ENCODE results near the gene TTLL9. TPM values are rescaled to one million over a fixed set of nuclear protein-coding genes. Genes with fewer than 3 reads are reported as not detected.

TTLL9 gene
- total RNA-seq, 2 donors from 2014 or later: not detected

DNA sequence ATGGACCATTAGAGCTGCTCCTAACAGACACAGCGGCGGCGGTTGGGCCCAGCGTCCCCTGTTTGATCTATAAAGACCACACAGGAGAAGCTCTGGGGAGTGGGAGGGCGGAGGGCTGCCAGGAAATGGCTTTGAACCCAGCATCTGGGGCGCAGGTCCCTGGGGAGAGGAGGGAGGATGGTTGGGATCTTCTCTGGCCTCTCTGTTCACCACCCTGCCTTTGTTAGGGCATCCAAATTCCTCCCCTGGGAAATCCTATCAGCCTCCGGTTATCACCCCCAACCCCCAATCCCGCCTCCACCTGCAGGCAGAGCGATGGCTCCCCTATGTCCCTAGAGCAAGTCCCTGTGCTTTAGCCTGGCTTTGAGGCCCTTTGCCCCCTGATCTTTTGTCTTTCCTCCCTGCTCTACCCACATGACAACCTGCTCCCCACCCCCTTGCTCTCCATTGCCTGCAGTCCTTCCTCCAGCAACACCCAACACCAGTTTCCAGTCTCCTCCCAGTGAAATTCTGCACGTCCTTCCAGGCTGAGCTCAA is 104.6 kb downstream of the TTLL9 start:
- peaks cover 28 to 48% of the 10 kb centered on the region in 2 donors for H3K27me3 Mint-ChIP-seq
- H3K27ac Mint-ChIP-seq: no peak overlapping the region
- no peaks in the 10 kb centered on the region for H3K36me3 Mint-ChIP-seq
- no peak for ATAC-seq
- H3K4me3 Mint-ChIP-seq: no peak overlapping the region
- H3K4me1 Mint-ChIP-seq (ENCODE audit: low read depth in 2 of 2): no peaks in the 10 kb centered on the region
- DNase-seq (ENCODE audit: low spot score): no peak
- H3K9me3 Mint-ChIP-seq: no peaks in the 10 kb centered on the region

DNA sequence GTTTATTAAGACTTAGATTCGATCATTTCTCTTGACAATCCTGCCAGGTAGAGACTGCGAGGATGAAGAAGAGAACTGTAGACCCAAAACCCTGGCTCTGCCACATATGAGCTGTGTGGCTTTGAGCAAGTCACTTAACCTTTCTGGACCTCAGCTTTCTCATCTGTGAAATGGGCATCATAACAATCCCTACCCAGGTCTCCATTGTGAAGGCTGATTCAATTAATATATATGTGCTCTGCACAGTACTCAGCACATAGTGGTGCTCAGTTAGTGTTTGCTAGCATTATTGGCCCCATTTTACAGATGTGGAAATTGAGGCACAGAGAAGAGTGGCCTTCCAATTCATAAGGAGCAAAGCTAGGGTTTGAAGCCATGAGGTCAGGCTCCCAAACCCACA is 105.4 kb downstream of the TTLL9 start:
- no peaks in the 10 kb centered on the region for H3K4me1 Mint-ChIP-seq (ENCODE audit: low read depth in 2 of 2)
- ATAC-seq (no peak), DNase-seq (ENCODE audit: low spot score) (no peak)
- no peak overlapping the region for H3K27ac Mint-ChIP-seq
- H3K36me3 Mint-ChIP-seq: no peaks in the 10 kb centered on the region
- H3K9me3 Mint-ChIP-seq: no peaks in the 10 kb centered on the region
- peaks cover 26 to 39% of the 10 kb centered on the region in 2 donors for H3K27me3 Mint-ChIP-seq
- no peak overlapping the region for H3K4me3 Mint-ChIP-seq

DNA sequence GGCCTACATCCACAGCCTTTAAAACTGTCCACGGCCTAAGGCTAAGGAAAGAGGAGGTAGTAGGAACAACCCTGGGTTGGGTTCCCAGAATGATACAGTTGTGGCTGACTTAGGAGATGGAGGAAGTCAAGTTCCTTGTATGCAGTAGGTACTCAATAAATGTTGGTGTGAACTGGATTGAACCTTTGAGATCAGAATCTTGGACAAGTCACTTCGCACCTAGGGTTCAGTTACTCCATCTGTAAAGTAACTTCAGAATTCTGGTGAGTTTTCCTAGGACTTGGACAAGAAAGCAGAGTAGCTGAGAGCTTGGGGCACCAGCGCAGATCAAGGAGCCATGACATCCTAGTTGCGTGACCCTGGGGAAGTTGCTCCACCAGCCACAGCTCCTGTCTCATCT is 106.6 kb downstream of the TTLL9 start:
- H3K4me1 Mint-ChIP-seq (ENCODE audit: low read depth in 2 of 2): no peaks in the 10 kb centered on the region
- no peaks in the 10 kb centered on the region for H3K36me3 Mint-ChIP-seq
- ATAC-seq: no peak
- DNase-seq (ENCODE audit: low spot score): no peak
- no peaks in the 10 kb centered on the region for H3K9me3 Mint-ChIP-seq
- H3K27ac Mint-ChIP-seq: no peak overlapping the region
- H3K4me3 Mint-ChIP-seq: no peak overlapping the region
- peaks cover 28 to 37% of the 10 kb centered on the region in 2 donors for H3K27me3 Mint-ChIP-seq

DNA sequence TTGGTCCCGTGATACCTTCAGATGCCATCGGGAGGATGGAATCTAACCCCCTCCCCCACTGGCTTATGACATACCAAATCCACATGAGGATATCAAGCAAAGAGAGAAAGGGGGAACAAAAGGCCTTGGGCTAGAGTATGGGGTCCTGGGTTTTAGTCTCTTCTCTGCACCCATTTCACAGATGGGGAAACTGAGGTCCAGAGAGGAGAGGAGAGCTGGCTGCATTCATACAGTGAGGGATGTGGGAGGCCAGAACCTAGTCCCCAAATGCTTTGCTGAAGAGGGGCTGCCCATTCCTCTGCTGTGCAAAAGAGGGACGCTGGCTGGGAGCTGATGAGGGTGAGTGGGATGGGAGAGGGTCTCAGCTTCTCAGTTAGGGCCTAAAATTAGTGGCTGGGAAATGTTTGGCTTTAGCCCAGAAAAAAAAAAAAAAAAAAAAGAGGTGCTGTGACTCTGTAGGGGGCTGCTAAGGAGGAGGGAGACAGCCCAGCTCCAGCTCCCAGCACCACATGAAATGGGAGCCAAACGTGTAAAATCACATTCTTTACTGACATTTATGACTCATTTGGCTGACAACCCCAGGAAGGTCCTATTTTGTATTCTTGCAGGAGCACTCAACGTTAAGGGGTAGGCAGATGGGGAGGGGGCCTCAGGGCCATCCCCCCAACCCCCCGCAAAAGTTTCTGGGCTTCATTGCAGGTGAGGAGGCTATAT is 109.4 kb downstream of the TTLL9 start:
- peaks cover 24 to 30% of the 10 kb centered on the region in 2 donors for H3K27me3 Mint-ChIP-seq

DNA sequence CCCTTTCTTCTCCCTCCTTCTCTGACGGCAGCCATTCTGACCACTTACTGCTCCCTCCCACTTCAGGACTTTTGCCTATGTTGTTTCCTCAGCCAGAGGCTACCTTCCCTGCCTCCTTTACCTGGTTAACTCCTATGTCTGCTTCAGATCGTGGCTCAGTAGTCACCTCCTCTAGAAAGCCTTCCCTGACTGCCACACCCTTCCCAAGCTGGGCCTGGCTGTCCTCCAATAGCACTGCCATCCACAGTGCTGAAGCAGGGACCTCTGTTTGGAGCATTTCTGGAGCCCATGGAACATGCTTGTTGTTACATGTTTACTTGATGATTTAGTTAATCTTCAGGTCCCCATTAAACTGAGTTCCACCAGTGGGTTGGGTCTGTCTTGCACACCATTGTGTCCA is 111.3 kb downstream of the TTLL9 start:
- Mint-ChIP-seq H3K9me3 (no peaks in the 10 kb centered on the region), H3K27me3 (peaks cover 16 to 22% of the 10 kb centered on the region in 2 donors), H3K27ac (no peak overlapping the region), H3K36me3 (no peaks in the 10 kb centered on the region), H3K4me1 (ENCODE audit: low read depth in 2 of 2) (no peaks in the 10 kb centered on the region), H3K4me3 (no peak overlapping the region)
- ATAC-seq (peak in 1 of 2 donors; percentile 48), DNase-seq (ENCODE audit: low spot score) (no peak)

More for the DNA sequence above, 109.4 kb downstream of the TTLL9 start:
- DNase-seq (ENCODE audit: low spot score) (no peak), ATAC-seq (no peak)
- Mint-ChIP-seq H3K9me3 (no peaks in the 10 kb centered on the region), H3K36me3 (no peaks in the 10 kb centered on the region), H3K4me1 (ENCODE audit: low read depth in 2 of 2) (no peaks in the 10 kb centered on the region), H3K4me3 (no peak overlapping the region), H3K27ac (no peak overlapping the region)

DNA sequence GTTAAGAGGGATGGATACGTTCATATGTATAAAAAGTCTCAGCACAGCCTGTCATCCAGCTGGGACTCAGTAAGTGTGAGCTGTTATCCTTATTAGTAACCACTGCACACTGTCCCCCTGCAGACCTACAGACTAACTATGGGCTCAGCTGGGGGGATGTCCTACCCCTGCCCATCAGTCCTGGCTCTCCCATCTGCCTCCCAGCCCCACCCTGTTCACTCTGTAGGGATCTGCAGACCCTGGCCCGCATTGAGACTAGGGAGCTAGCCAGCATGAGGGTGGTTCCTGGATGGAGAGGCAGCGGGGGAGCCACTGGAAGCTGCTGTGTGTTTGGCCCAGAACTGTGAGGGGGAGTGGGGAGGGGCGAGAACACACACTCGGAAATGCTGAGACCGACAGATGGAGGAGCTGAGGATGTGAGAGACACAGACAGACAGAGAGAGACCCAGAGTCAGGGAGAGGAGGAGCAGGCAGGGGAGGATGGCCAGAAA is 114.6 kb downstream of the TTLL9 start:
- DNase-seq (ENCODE audit: low spot score) (no peak), ATAC-seq (no peak)
- Mint-ChIP-seq H3K27ac (no peak overlapping the region), H3K4me1 (ENCODE audit: low read depth in 2 of 2) (no peaks in the 10 kb centered on the region), H3K4me3 (no peak overlapping the region), H3K27me3 (peaks cover 10 to 14% of the 10 kb centered on the region in 2 donors), H3K36me3 (no peaks in the 10 kb centered on the region), H3K9me3 (no peaks in the 10 kb centered on the region)

DNA sequence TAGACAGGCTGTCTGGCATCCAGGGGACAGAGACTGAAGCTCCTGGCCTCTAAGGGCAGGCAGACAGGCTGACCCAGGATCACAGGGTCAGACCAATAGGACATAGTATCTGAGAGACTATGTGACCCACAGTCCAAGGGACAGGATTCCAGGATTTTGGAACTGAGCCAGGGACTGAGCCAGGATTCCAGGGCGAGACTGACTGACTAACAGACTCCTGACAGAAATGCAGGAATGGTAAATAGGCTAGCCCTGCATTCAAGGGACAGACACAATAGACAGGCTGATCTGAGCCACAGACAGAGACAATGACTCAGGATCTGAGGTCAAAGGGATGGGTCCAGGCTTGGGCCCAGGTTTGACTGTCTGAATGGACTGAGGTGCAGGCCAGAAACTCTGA is 117.3 kb downstream of the TTLL9 start:
- Mint-ChIP-seq H3K4me1 (ENCODE audit: low read depth in 2 of 2) (no peaks in the 10 kb centered on the region), H3K36me3 (no peaks in the 10 kb centered on the region), H3K27ac (no peak overlapping the region), H3K4me3 (no peak overlapping the region), H3K27me3 (peaks cover 12 to 15% of the 10 kb centered on the region in 2 donors), H3K9me3 (no peaks in the 10 kb centered on the region)
- no peak for DNase-seq (ENCODE audit: low spot score)
- no peak for ATAC-seq

DNA sequence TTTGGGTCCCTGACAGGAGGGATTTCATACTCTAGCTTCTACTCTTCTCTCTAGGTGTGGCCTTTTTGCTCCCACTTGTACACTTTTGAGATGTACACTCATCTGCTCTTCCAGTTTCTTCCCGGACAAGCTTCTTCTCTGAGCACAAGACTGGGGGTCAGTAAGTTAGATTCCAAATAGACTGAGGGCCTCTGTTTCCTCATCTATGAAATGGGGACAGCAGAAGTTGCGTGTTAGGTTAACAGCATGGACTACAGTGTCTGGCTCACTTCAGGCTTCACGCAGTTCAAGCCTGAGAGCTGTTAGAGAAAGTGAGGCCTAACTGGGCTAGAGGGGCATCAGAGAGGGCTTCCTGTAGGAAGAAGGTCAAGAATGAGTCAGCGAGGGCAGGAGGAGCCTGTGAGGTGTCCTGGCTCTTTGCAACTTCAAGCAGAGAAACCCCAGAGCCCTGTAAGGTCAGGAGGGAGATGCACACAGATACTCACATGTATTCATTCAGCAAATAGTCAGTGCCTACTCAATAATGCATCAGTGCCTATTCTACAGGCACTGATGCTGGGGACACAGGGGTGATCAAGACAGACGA is 118.1 kb downstream of the TTLL9 start:
- ATAC-seq: no peak
- Mint-ChIP-seq H3K4me3 (no peak overlapping the region), H3K4me1 (ENCODE audit: low read depth in 2 of 2) (no peaks in the 10 kb centered on the region), H3K9me3 (no peaks in the 10 kb centered on the region), H3K27me3 (peaks cover 8 to 15% of the 10 kb centered on the region in 2 donors), H3K36me3 (no peaks in the 10 kb centered on the region), H3K27ac (no peak overlapping the region)
- no peak for DNase-seq (ENCODE audit: low spot score)

DNA sequence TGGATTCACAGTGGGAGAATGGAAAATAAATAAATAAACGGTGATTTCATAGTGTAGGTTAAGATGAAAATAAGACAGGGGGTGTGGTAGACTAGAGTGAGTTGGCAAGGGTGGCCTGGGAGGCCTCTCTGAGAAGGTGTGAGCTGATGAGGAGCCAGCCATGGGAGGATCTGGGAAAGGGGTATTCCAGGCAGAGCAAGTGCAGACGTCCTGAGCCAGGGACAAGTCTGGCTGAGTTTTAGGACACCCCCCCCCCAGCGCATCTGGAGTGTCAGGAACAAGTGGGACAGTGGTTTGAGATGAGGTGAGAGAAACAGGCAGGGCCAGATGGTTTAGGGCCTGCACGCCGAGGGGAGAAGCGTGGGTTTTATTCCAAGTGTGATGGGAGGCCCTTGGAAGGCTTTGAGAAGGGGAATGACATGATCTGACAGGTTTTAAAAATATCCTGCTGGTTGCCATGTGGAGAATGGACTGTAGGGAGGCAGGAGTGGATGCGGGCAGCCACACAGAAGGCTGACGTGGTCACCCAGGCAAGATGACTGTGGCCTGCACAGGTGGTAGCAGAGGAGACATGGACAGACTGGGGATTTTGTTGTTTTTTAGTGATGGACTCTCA is 118.7 kb downstream of the TTLL9 start:
- no peak for ATAC-seq
- no peaks in the 10 kb centered on the region for H3K9me3 Mint-ChIP-seq
- peaks cover 14 to 21% of the 10 kb centered on the region in 2 donors for H3K27me3 Mint-ChIP-seq
- no peaks in the 10 kb centered on the region for H3K36me3 Mint-ChIP-seq
- no peak for DNase-seq (ENCODE audit: low spot score)
- H3K27ac Mint-ChIP-seq: no peak overlapping the region
- no peak overlapping the region for H3K4me3 Mint-ChIP-seq
- no peaks in the 10 kb centered on the region for H3K4me1 Mint-ChIP-seq (ENCODE audit: low read depth in 2 of 2)

DNA sequence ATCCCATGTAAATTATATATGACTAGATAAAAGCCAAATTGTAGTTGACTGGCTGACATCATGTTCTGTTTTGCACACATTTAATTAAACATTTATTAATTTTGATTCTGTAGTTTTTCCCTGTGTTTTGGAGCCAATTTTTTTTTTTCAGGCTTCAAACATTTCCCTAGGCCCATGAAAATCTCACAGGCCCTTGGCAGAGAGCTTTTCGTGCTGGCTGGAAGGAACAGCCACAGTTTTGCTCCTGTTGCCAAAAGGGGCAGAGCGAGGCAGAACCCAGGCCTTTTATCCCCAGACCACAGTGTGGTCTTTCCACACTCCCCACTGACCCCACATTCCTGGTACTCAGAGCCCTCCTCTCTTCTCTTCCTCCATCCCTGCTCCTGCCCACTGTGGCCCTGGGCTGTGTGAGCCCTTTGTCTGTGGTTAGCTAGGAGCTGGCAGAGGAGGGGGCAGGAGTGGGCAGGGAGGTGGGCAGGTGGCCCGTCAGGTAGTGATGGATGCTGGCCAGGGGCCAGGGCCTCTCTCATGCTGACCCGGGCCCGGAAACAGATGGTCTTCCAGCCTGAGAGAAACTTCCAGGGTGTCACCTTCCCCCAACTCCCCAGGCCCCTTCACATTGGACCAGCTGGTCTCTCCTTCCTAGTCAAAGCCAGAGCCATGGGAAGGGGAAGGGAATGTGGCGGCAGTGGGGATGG is 120.4 kb downstream of the TTLL9 start:
- Mint-ChIP-seq H3K27me3 (peaks cover 22 to 27% of the 10 kb centered on the region in 2 donors), H3K4me3 (no peak overlapping the region), H3K9me3 (no peaks in the 10 kb centered on the region), H3K27ac (no peak overlapping the region), H3K4me1 (ENCODE audit: low read depth in 2 of 2) (peaks cover 0 to 2% of the 10 kb centered on the region in 2 donors), H3K36me3 (no peaks in the 10 kb centered on the region)
- DNase-seq (ENCODE audit: low spot score) (no peak), ATAC-seq (peak in 1 of 2 donors; percentile 49)

DNA sequence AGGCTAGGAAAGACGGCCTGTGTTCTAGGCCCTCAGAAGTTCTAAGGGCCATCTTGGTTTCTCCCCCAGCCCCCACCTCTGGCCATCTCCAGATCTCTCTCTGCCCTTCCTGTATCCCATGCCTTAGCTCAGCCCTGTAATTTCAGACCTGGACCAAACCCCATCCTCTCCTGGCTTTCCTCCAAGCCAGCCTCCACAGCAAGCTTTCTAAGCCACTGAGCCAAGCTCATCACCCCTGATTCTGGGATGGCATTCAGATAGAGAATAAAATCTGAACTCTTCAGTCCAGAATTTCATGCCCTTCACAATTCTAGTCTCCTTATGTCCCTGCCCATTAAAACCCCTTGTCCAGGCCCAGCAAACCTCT is 120.9 kb downstream of the TTLL9 start:
- H3K36me3 Mint-ChIP-seq: no peaks in the 10 kb centered on the region
- no peaks in the 10 kb centered on the region for H3K9me3 Mint-ChIP-seq
- DNase-seq (ENCODE audit: low spot score): no peak
- ATAC-seq: no peak
- H3K27me3 Mint-ChIP-seq: peaks cover 27 to 33% of the 10 kb centered on the region in 2 donors
- H3K27ac Mint-ChIP-seq: no peak overlapping the region
- H3K4me1 Mint-ChIP-seq (ENCODE audit: low read depth in 2 of 2): peaks cover 0 to 6% of the 10 kb centered on the region in 2 donors
- H3K4me3 Mint-ChIP-seq: no peak overlapping the region

DNA sequence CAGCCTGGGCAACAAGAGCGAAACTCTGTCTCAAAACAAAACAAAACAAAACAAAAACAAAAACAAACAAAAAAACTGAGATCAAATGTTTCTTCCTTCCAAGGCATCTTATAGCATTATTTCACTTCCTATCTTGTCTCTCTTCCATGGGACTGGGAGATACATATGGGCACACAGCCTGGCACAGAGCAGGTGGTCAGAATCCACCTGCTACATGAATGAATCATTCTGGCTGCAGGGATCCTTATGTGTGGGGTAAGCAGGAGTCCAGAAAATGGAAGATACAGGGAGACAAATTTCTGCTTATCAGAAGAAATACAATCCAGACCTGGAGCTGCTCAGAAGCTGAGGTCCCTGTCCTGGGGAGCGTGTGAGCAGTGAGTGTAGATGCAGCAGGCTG is 121.7 kb downstream of the TTLL9 start:
- peaks cover 33 to 40% of the 10 kb centered on the region in 2 donors for H3K27me3 Mint-ChIP-seq
- no peak overlapping the region for H3K4me3 Mint-ChIP-seq
- DNase-seq (ENCODE audit: low spot score) (no peak), ATAC-seq (no peak)
- no peaks in the 10 kb centered on the region for H3K36me3 Mint-ChIP-seq
- no peaks in the 10 kb centered on the region for H3K9me3 Mint-ChIP-seq
- H3K4me1 Mint-ChIP-seq (ENCODE audit: low read depth in 2 of 2): peaks cover 0 to 6% of the 10 kb centered on the region in 2 donors
- H3K27ac Mint-ChIP-seq: no peak overlapping the region

All from natural killer cell treated with Interleukin-12 subunit alpha and Interleukin-12 subunit beta and Interleukin-15 and Interleukin-18, amount 100 ng/mL, for 72 hours (primary cell).